ENCODE results near the gene RBM33.

Gene RBM33

DNA sequence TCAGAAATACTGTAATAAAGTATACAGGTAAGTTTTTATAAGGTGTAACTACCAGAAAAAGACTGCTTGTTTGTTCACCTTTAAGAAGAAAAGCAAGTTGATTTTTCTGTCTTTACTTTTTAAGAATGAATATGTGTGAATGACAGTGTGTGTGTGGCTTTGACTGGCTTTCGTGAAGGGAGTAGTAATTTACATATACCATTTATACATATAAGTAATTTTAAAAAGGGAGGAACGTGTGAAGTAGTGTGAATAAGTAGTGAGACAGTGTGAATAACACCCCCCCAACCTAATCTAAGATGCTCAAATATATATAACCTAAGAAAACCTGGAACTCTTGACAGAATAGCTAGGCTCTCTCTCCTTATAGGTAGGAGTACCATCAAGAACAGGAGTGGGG is 33.2 kb downstream of the RBM33 start:
- no peak for DNase-seq (ENCODE audit: low read depth, low spot score)
- H3K27me3 ChIP-seq (ENCODE audit: control insufficient read depth, insufficient read depth, low read length) = no peaks in the 10 kb centered on the region
- no peaks in the 10 kb centered on the region for H3K9me3 ChIP-seq (ENCODE audit: control insufficient read depth, insufficient read depth, low read length)
- H3K4me3 ChIP-seq (ENCODE audit: low read length) = no peak overlapping the region
- H3K36me3 ChIP-seq (ENCODE audit: control insufficient read depth, insufficient read depth, low read length) = peaks cover 3% of the 10 kb centered on the region; the same call in 1 of the 2 replicates
- no CpG with 5 or more reads among the region's 2 CpGs for WGBS (ENCODE audit: insufficient coverage, insufficient read length)
- H3K4me1 ChIP-seq (ENCODE audit: control insufficient read depth, insufficient read depth, low read length) = peaks cover 1% of the 10 kb centered on the region; the same call in 1 of the 2 replicates
- H3K27ac ChIP-seq (ENCODE audit: low read length) = no peak overlapping the region

DNA sequence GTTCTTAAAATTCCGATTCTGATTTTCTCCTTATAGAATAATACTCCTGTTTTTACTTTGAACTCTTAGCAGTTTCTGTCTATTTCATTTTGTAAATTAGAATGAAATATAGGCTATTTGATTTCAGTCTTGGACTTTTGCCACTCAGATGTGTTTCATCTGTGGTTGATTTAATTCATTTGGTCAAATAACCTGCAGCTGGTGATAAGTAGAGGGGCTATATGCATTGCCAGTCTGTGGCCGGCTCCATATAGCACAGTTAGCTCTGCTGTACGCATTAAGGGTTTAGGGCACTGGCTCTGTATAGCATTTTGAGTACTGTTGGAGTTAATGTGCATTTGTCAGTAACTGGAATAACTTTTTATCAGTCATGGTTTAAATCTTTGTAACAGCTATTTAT is 35.7 kb downstream of the RBM33 start:
- Histone ChIP-seq H3K9me3 (ENCODE audit: control insufficient read depth, insufficient read depth, low read length) (no peaks in the 10 kb centered on the region), H3K4me1 (ENCODE audit: control insufficient read depth, insufficient read depth, low read length) (peaks cover 1% of the 10 kb centered on the region; the same call in 1 of the 2 replicates), H3K36me3 (ENCODE audit: control insufficient read depth, insufficient read depth, low read length) (peaks cover 3% of the 10 kb centered on the region; the same call in 1 of the 2 replicates), H3K27me3 (ENCODE audit: control insufficient read depth, insufficient read depth, low read length) (no peaks in the 10 kb centered on the region), H3K4me3 (ENCODE audit: low read length) (no peak overlapping the region), H3K27ac (ENCODE audit: low read length) (no peak overlapping the region)
- DNase-seq (ENCODE audit: low read depth, low spot score) = no peak
- WGBS (ENCODE audit: insufficient coverage, insufficient read length) = no CpG with 5 or more reads among the region's 3 CpGs

DNA sequence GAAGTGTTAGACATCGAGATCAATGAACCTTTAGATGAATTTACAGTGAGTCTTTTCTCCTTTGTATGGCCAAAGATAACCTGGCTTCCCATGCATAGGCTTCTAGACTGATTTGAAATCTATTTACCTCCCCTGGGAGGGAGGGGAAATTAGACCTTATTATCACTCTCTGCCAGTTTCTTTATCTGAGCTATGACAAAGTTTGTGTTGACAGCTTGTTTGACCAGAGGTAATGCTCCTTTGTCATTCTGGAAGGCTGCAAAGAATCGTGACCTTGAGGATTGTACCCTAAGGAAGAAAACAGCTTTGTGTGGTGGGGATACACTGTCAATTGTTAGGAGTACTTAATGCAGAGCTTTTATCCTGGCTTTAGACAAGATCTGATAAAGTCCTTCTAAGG is 36.4 kb downstream of the RBM33 start:
- Histone ChIP-seq H3K27me3 (ENCODE audit: control insufficient read depth, insufficient read depth, low read length) (no peaks in the 10 kb centered on the region), H3K4me3 (ENCODE audit: low read length) (no peak overlapping the region), H3K27ac (ENCODE audit: low read length) (no peak overlapping the region), H3K36me3 (ENCODE audit: control insufficient read depth, insufficient read depth, low read length) (peaks cover 3% of the 10 kb centered on the region; the same call in 1 of the 2 replicates), H3K9me3 (ENCODE audit: control insufficient read depth, insufficient read depth, low read length) (no peaks in the 10 kb centered on the region), H3K4me1 (ENCODE audit: control insufficient read depth, insufficient read depth, low read length) (peaks cover 1% of the 10 kb centered on the region; the same call in 1 of the 2 replicates)
- DNase-seq (ENCODE audit: low read depth, low spot score) = no peak
- WGBS (ENCODE audit: insufficient coverage, insufficient read length) = no CpG with 5 or more reads among the region's 2 CpGs

DNA sequence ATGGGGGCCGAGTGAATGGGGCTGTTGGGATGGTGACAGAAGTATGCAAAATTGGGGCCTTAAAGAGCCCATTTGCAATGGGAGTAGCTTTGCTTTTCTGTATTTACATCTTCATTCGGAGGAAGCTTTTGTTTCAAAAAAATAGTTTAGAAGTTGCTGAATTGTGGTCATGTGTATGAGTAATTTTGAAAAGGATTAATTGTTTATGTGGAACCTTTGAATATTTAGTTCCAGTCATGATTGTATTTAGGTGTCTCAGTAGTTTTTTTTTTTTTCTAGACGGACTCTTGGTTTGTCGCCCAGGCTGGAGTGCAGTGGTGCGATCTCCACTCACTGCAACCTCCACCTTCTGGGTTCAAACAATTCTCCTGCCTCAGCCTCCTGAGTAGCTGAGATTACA is 37.2 kb downstream of the RBM33 start:
- Histone ChIP-seq H3K4me1 (ENCODE audit: control insufficient read depth, insufficient read depth, low read length) (peaks cover 1% of the 10 kb centered on the region; the same call in 1 of the 2 replicates), H3K36me3 (ENCODE audit: control insufficient read depth, insufficient read depth, low read length) (peaks cover 3% of the 10 kb centered on the region; the same call in 1 of the 2 replicates), H3K4me3 (ENCODE audit: low read length) (no peak overlapping the region), H3K27ac (ENCODE audit: low read length) (no peak overlapping the region), H3K9me3 (ENCODE audit: control insufficient read depth, insufficient read depth, low read length) (no peaks in the 10 kb centered on the region), H3K27me3 (ENCODE audit: control insufficient read depth, insufficient read depth, low read length) (no peaks in the 10 kb centered on the region)
- no peak for DNase-seq (ENCODE audit: low read depth, low spot score)
- WGBS (ENCODE audit: insufficient coverage, insufficient read length) = 100% methylated on average over 1 of the region's 5 CpGs

DNA sequence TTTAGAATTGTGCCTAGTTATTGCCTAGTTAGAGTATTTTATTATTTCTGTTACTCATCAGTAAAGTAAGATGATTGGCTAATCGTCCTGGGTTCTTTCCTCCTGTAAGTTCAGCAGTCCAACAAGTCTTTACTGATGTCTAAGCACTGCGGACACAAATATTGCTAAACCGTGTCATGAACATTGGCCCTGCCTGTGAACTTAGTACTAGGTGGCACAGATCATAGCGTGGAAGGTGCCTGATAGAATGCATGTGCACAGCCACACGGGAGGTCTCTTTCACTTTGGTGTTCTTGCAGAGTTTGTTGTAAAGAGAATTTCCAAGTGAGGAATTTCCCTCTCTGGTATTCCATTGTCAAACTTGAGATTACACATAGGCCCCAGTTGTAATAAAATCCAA is 38.0 kb downstream of the RBM33 start:
- Histone ChIP-seq H3K4me3 (ENCODE audit: low read length) (no peak overlapping the region), H3K27me3 (ENCODE audit: control insufficient read depth, insufficient read depth, low read length) (no peaks in the 10 kb centered on the region), H3K27ac (ENCODE audit: low read length) (no peak overlapping the region), H3K9me3 (ENCODE audit: control insufficient read depth, insufficient read depth, low read length) (no peaks in the 10 kb centered on the region), H3K36me3 (ENCODE audit: control insufficient read depth, insufficient read depth, low read length) (peaks cover 3% of the 10 kb centered on the region; the same call in 1 of the 2 replicates), H3K4me1 (ENCODE audit: control insufficient read depth, insufficient read depth, low read length) (peaks cover 1% of the 10 kb centered on the region; the same call in 1 of the 2 replicates)
- DNase-seq (ENCODE audit: low read depth, low spot score) = no peak
- WGBS (ENCODE audit: insufficient coverage, insufficient read length) = no CpG with 5 or more reads among the region's 5 CpGs

DNA sequence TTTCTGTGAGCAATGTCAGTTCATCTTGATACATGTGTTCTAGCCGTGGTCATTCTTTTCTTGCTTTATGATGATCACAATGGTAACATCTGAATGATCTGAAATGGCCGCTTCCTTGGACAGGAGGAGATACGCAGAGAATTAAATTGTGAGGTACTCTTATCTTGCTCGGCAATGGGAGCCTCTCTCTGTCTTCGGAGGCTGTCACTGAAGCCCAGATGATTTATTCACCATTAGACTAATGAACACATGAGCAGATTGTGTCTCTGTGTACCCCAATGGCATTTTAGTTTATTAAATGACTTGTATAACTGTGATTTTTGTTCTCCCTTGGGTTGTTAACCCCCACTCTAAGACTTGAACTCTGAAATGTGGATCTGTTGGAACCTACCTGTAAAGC is 38.6 kb downstream of the RBM33 start:
- Histone ChIP-seq H3K4me1 (ENCODE audit: control insufficient read depth, insufficient read depth, low read length) (peaks cover 1% of the 10 kb centered on the region; the same call in 1 of the 2 replicates), H3K4me3 (ENCODE audit: low read length) (no peak overlapping the region), H3K9me3 (ENCODE audit: control insufficient read depth, insufficient read depth, low read length) (no peaks in the 10 kb centered on the region), H3K27me3 (ENCODE audit: control insufficient read depth, insufficient read depth, low read length) (no peaks in the 10 kb centered on the region), H3K27ac (ENCODE audit: low read length) (no peak overlapping the region), H3K36me3 (ENCODE audit: control insufficient read depth, insufficient read depth, low read length) (peaks cover 3% of the 10 kb centered on the region; the same call in 1 of the 2 replicates)
- no CpG with 5 or more reads among the region's 5 CpGs for WGBS (ENCODE audit: insufficient coverage, insufficient read length)
- DNase-seq (ENCODE audit: low read depth, low spot score) = no peak

DNA sequence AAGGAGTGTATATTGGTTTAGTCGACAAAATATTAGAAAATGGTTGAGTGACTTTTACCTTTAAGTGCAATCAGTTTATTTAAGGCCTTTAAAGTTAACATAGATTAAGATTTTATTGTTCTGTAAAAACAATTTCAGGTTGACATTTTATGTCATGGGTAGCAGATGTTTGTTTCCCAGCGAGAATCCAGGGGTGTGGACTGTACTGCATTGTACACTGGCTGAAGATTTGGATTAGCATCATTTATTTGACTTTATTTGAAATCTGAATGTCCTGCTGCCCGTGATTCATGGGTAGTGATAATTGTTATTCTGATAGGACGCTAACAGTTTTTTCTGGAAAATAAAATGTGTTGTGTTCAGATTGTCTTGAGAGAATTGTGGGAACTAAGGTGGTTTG is 39.3 kb downstream of the RBM33 start:
- Histone ChIP-seq H3K27ac (ENCODE audit: low read length) (no peak overlapping the region), H3K36me3 (ENCODE audit: control insufficient read depth, insufficient read depth, low read length) (peaks cover 3% of the 10 kb centered on the region; the same call in 1 of the 2 replicates), H3K27me3 (ENCODE audit: control insufficient read depth, insufficient read depth, low read length) (no peaks in the 10 kb centered on the region), H3K4me1 (ENCODE audit: control insufficient read depth, insufficient read depth, low read length) (peaks cover 1% of the 10 kb centered on the region; the same call in 1 of the 2 replicates), H3K9me3 (ENCODE audit: control insufficient read depth, insufficient read depth, low read length) (no peaks in the 10 kb centered on the region), H3K4me3 (ENCODE audit: low read length) (no peak overlapping the region)
- no peak for DNase-seq (ENCODE audit: low read depth, low spot score)
- 100% methylated on average over 1 of the region's 4 CpGs for WGBS (ENCODE audit: insufficient coverage, insufficient read length)

DNA sequence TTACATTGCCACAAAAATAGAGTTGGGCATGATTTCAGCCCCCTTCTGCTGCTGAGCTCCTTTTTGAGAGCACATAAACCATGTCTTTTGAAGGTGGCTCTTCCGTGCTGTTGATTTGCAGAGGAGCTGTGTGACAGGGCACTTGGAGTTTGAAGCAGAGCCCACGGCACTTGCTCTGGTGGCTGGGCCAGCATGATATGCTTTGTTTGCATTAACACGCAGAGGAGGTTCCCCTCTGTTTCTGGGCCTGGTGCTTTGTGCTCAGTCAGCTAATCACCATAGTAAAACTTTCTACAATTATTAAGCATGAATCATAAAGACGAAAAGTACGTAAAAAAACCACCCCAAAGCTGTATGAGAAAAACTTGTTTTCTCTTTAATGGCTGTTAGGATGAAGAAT is 40.1 kb downstream of the RBM33 start:
- Histone ChIP-seq H3K4me1 (ENCODE audit: control insufficient read depth, insufficient read depth, low read length) (peaks cover 1% of the 10 kb centered on the region; the same call in 1 of the 2 replicates), H3K4me3 (ENCODE audit: low read length) (no peak overlapping the region), H3K36me3 (ENCODE audit: control insufficient read depth, insufficient read depth, low read length) (peaks cover 3% of the 10 kb centered on the region; the same call in 1 of the 2 replicates), H3K27me3 (ENCODE audit: control insufficient read depth, insufficient read depth, low read length) (no peaks in the 10 kb centered on the region), H3K27ac (ENCODE audit: low read length) (no peak overlapping the region), H3K9me3 (ENCODE audit: control insufficient read depth, insufficient read depth, low read length) (no peaks in the 10 kb centered on the region)
- WGBS (ENCODE audit: insufficient coverage, insufficient read length) = no CpG with 5 or more reads among the region's 5 CpGs
- no peak for DNase-seq (ENCODE audit: low read depth, low spot score)

DNA sequence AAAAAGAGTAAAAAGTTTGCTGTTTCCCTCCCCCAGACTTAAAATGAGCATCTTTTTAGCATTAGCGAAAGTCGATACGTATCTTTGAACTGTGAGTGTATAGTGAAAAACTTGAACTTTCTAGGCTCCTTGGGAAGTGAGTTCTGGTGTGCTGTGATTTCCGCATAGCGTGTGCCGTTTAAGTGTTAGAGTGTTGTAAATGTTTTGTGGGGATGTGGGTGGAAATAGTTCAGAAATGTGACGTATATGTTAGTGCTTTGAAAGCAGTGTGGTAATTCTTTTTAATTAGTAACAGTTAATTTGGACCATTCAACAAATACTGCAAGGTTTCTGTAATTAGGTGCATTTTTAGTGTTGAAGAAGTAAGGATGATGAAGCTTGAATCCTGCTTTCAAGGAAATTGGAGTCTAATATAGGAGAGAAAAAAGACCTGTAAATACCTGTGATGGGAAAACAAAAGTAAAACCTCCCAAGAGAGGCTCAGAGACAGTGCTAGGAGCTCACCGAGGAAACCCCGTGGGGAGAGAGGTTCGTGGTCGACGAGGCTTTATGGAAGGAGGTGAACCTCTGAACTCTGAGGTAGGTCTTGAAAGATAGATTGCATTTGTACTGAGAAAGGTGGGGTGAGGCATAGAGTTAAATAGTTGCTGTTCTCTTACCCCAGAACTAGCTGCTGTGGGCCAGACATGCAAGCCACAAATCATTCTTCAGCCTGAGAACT is 40.8 kb downstream of the RBM33 start:
- H3K27ac ChIP-seq (ENCODE audit: low read length) = no peak overlapping the region
- H3K36me3 ChIP-seq (ENCODE audit: control insufficient read depth, insufficient read depth, low read length) = peaks cover 3% of the 10 kb centered on the region; the same call in 1 of the 2 replicates
- H3K27me3 ChIP-seq (ENCODE audit: control insufficient read depth, insufficient read depth, low read length) = no peaks in the 10 kb centered on the region
- H3K4me1 ChIP-seq (ENCODE audit: control insufficient read depth, insufficient read depth, low read length) = peaks cover 1% of the 10 kb centered on the region; the same call in 1 of the 2 replicates
- 100% methylated on average over 4 of the region's 12 CpGs for WGBS (ENCODE audit: insufficient coverage, insufficient read length)
- no peak overlapping the region for H3K4me3 ChIP-seq (ENCODE audit: low read length)
- H3K9me3 ChIP-seq (ENCODE audit: control insufficient read depth, insufficient read depth, low read length) = no peaks in the 10 kb centered on the region
- DNase-seq (ENCODE audit: low read depth, low spot score) = no peak

DNA sequence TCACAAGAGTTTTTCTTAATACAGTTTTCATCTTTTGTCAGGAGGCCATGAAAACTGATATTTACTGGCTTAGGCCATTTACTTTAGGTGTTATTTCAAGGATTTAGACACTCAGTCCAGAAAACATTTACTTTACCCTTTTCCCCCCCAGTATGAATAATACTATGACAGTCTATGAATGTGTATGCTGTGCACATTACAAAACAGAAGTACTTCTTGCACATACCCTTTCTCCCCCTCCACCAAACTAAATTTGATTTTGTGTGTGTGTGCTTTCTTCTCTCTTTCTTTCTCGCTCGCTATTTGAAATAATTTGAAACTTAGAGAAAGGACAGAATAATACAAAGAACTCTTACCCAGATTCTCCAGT is 41.3 kb downstream of the RBM33 start:
- WGBS (ENCODE audit: insufficient coverage, insufficient read length) = no CpG with 5 or more reads among the region's 2 CpGs
- Histone ChIP-seq H3K4me3 (ENCODE audit: low read length) (no peak overlapping the region), H3K4me1 (ENCODE audit: control insufficient read depth, insufficient read depth, low read length) (peaks cover 1% of the 10 kb centered on the region; the same call in 1 of the 2 replicates), H3K36me3 (ENCODE audit: control insufficient read depth, insufficient read depth, low read length) (peaks cover 3% of the 10 kb centered on the region; the same call in 1 of the 2 replicates), H3K27ac (ENCODE audit: low read length) (no peak overlapping the region), H3K27me3 (ENCODE audit: control insufficient read depth, insufficient read depth, low read length) (no peaks in the 10 kb centered on the region), H3K9me3 (ENCODE audit: control insufficient read depth, insufficient read depth, low read length) (no peaks in the 10 kb centered on the region)
- no peak for DNase-seq (ENCODE audit: low read depth, low spot score)

All from iPS DF 6.9 (cell line).